HG02870 (cell line): Measurements from ENCODE around the gene PPIL1.
A peak's percentile ranks its signal among the peaks of the same experiment; 100 is the strongest.

Experiments
- ATAC-seq: cut with Tn5 transposase; IDR thresholded peaks from one replicate; pipeline ENCODE4 v1.9.1; 2021; ENCODE audit warnings: mild to moderate bottlenecking, moderate library complexity; ENCODE audit not compliant: unreplicated experiment

PPIL1 gene

GRCh38 chr6:36888654-36889481 is 14.3 kb upstream of the PPIL1 start:
- no peak for ATAC-seq

GRCh38 chr6:36888115-36888643 is 13.6 kb upstream of the PPIL1 start:
- ATAC-seq: no peak

- no peak for ATAC-seq
These were observed 12.5 kb upstream of the PPIL1 start for GRCh38 chr6:36886950-36887618.

GRCh38 chr6:36885461-36886401 is 11.1 kb upstream of the PPIL1 start, which contains the start of gene C6orf89:
C6orf89 (plus strand) TSS chr6:36885952; CDS start chr6:36899445, 13,493 bp downstream.
- ATAC-seq: peak; percentile 94

GRCh38 chr6:36884610-36885009 is 10.0 kb upstream of the PPIL1 start:
- ATAC-seq: no peak

- ATAC-seq: no peak
These were observed 639 bp upstream of the PPIL1 start for GRCh38 chr6:36875250-36875633.

- no peak for ATAC-seq
These were observed 776 bp downstream of the PPIL1 start for GRCh38 chr6:36873612-36874442.

GRCh38 chr6:36873115-36873514 is 1.5 kb downstream of the PPIL1 start:
- ATAC-seq: no peak

GRCh38 chr6:36871686-36872085 is 2.9 kb downstream of the PPIL1 start:
- ATAC-seq: no peak

GRCh38 chr6:36867471-36868224 is 7.0 kb downstream of the PPIL1 start:
- no peak for ATAC-seq

- no peak for ATAC-seq
These were observed 8.8 kb downstream of the PPIL1 start for GRCh38 chr6:36865835-36866234.

GRCh38 chr6:36863670-36864540 is 10.7 kb downstream of the PPIL1 start:
- no peak for ATAC-seq

GRCh38 chr6:36862848-36863382 is 11.7 kb downstream of the PPIL1 start:
- ATAC-seq: no peak

GRCh38 chr6:36862164-36862847 is 12.3 kb downstream of the PPIL1 start:
- ATAC-seq: no peak

GRCh38 chr6:36860126-36860525 is 14.5 kb downstream of the PPIL1 start:
- no peak for ATAC-seq

- ATAC-seq: no peak
These were observed 16.1 kb downstream of the PPIL1 start for GRCh38 chr6:36858407-36858981.

- no peak for ATAC-seq
These were observed 17.3 kb downstream of the PPIL1 start for GRCh38 chr6:36857325-36857724.
